GM18858 (cell line): Measurements from ENCODE around the gene SEPTIN1.

Experiments used
- ATAC-seq: cut with Tn5 transposase; IDR thresholded peaks from one replicate; pipeline ENCODE4 v1.9.1; 2021; ENCODE audit not compliant: unreplicated experiment

Gene SEPTIN1

GRCh38 chr16:30382111-30382881 is at the start of gene SEPTIN1:
SEPTIN1 (minus strand) TSS chr16:30382561; CDS start chr16:30382542, 19 bp downstream.
- no peak for ATAC-seq

GRCh38 chr16:30430428-30430970 is 48.1 kb upstream of the SEPTIN1 start:
- peak; percentile 5 for ATAC-seq

- peak; percentile 87 for ATAC-seq
These were observed 47.5 kb upstream of the SEPTIN1 start, which contains the start of gene DCTPP1 for GRCh38 chr16:30429678-30430427. DCTPP1 (minus strand) TSS chr16:30430030; CDS start chr16:30429980, 50 bp downstream.

- ATAC-seq: no peak
These were observed 47.0 kb upstream of the SEPTIN1 start for GRCh38 chr16:30429418-30429677.

GRCh38 chr16:30428055-30428454 is 45.7 kb upstream of the SEPTIN1 start:
- no peak for ATAC-seq

GRCh38 chr16:30421010-30421409 is 38.6 kb upstream of the SEPTIN1 start:
- no peak for ATAC-seq

GRCh38 chr16:30418350-30419181 is 36.2 kb upstream of the SEPTIN1 start:
- no peak for ATAC-seq

GRCh38 chr16:30417529-30418349 is 35.4 kb upstream of the SEPTIN1 start:
- ATAC-seq: peak; percentile 66

GRCh38 chr16:30416624-30417528 is 34.5 kb upstream of the SEPTIN1 start:
- no peak for ATAC-seq

- no peak for ATAC-seq
These were observed 33.8 kb upstream of the SEPTIN1 start for GRCh38 chr16:30416047-30416603.

GRCh38 chr16:30414159-30414558 is 31.8 kb upstream of the SEPTIN1 start:
- no peak for ATAC-seq

GRCh38 chr16:30413112-30413806 is 30.9 kb upstream of the SEPTIN1 start:
- no peak for ATAC-seq

- no peak for ATAC-seq
These were observed 27.0 kb upstream of the SEPTIN1 start for GRCh38 chr16:30409125-30410060.

GRCh38 chr16:30407804-30408534 is 25.6 kb upstream of the SEPTIN1 start:
- no peak for ATAC-seq

- ATAC-seq: peak; percentile 71
These were observed 24.9 kb upstream of the SEPTIN1 start, which contains the start of gene ZNF771 for GRCh38 chr16:30407102-30407803. ZNF771 (plus strand) TSS chr16:30407606; CDS start chr16:30408054, 448 bp downstream.

GRCh38 chr16:30406795-30407101 is 24.4 kb upstream of the SEPTIN1 start:
- no peak for ATAC-seq
